A673 (cell line): ENCODE results near the gene KRT2. TPM values are rescaled to one million over a fixed set of nuclear protein-coding genes. Genes with fewer than 3 reads are reported as not detected.

Source experiments
- BruUV-seq: library from RNA; stranded (reverse); fragments of 400-500 nt; replicated peaks from 2 replicates; lab custom pipeline; 2021; lab: Mats Ljungman, UMichigan
- CTCF ChIA-PET: fragments of 300-600 bp; sonication (Branson Sonifier 250); formaldehyde crosslinking; loops from one replicate; lab custom pipeline; 2022; ENCODE audit warnings: antibody characterized with exemption; lab: Charles Lee
- POLR2A ChIA-PET: fragments of 300-600 bp; sonication (Branson Sonifier 250); formaldehyde crosslinking; loops from one replicate; lab custom pipeline; 2022; ENCODE audit warnings: antibody characterized with exemption; ENCODE audit not compliant: low non-redundant PET; lab: Charles Lee
- DNase-seq: peaks from one replicate; pipeline ENCODE4 v3.0.0-alpha.2; 2015; ENCODE audit warnings: low spot score
- H3K27ac ChIP-seq: fragments of 200-600 bp; sonication (generic); 2 replicates; pipeline ENCODE4 v1.5.1; 2016; ENCODE audit warnings: mixed run types, low read depth, mild to moderate bottlenecking, mixed read lengths, antibody characterized with exemption, low read length; ENCODE audit not compliant: poor library complexity, severe bottlenecking
- H3K27me3 ChIP-seq: fragments of 200-600 bp; sonication (generic); replicated peaks from 2 replicates; pipeline ENCODE4 v1.6.1; 2017; ENCODE audit warnings: mixed run types, low read depth, mild to moderate bottlenecking, mixed read lengths, antibody characterized with exemption, low read length; ENCODE audit not compliant: insufficient read depth, poor library complexity
- H3K36me3 ChIP-seq: fragments of 200-600 bp; sonication (generic); 2 replicates; pipeline ENCODE4 v1.6.1; 2016; ENCODE audit warnings: mixed run types, mild to moderate bottlenecking, mixed read lengths, antibody characterized with exemption, low read length; ENCODE audit not compliant: insufficient read depth, poor library complexity, severe bottlenecking
- H3K4me1 ChIP-seq: fragments of 200-600 bp; sonication (generic); 2 replicates; pipeline ENCODE4 v1.6.1; 2017; ENCODE audit warnings: mixed run types, mild to moderate bottlenecking, mixed read lengths, antibody characterized with exemption, low read length; ENCODE audit not compliant: insufficient read depth, poor library complexity, severe bottlenecking
- H3K4me3 ChIP-seq: fragments of 200-600 bp; sonication (generic); 2 replicates; pipeline ENCODE4 v1.5.1; 2016; ENCODE audit warnings: low read depth, mixed run types, mild to moderate bottlenecking, mixed read lengths, low read length; ENCODE audit not compliant: poor library complexity, severe bottlenecking
- H3K9me3 ChIP-seq: fragments of 200-600 bp; sonication (generic); 2 replicates; pipeline ENCODE4 v1.6.1; 2016; ENCODE audit warnings: mixed run types, low read depth, mild to moderate bottlenecking, mixed read lengths, antibody characterized with exemption, low read length; ENCODE audit not compliant: poor library complexity, severe bottlenecking
- CTCF ChIP-seq: fragments of 300-800, 200-600 bp; sonication (generic); conservative IDR thresholded peaks from 2 replicates; pipeline ENCODE4 v1.5.1; 2017; ENCODE audit warnings: low read depth, mild to moderate bottlenecking, antibody characterized with exemption, low read length, moderate library complexity, mixed read lengths
- EZH2 ChIP-seq: fragments of 200-600 bp; sonication (generic); IDR thresholded peaks from 2 replicates; pipeline ENCODE4 v1.6.1; 2017; ENCODE audit warnings: borderline replicate concordance, low read depth, mild to moderate bottlenecking, mixed read lengths, antibody characterized with exemption, low read length; ENCODE audit not compliant: poor library complexity, severe bottlenecking
- intact Hi-C: fragments of 100-400 bp; cut with micrococcal nuclease; formaldehyde crosslinking; loops from one replicate; pipeline ENCODE4 v1.10.0; 2022; ENCODE audit not compliant: unreplicated experiment
- total RNA-seq: library from RNA; stranded (reverse); gene quantifications from 2 replicates; pipeline ENCODE4 v1.2.3, GENCODE V29; 2021

KRT2 gene
- total RNA-seq, 1 experiment from 2014 or later = not detected

- no peak for DNase-seq
- Histone ChIP-seq H3K4me1 (no peaks in the 10 kb centered on the region), H3K9me3 (no peaks in the 10 kb centered on the region), H3K36me3 (no peaks in the 10 kb centered on the region), H3K27me3 (no peaks in the 10 kb centered on the region), H3K4me3 (no peak overlapping the region), H3K27ac (no peak overlapping the region)
- no TSS peak for BruUV-seq
- intact Hi-C loops = no loop called here
- TF ChIP-seq CTCF = no peak
- no peak for TF ChIP-seq EZH2
- POLR2A ChIA-PET = no interaction called here
- CTCF ChIA-PET = no interaction called here
These were observed 41.2 kb upstream of the KRT2 start for GRCh38 chr12:52693261-52693660.

- H3K4me3 ChIP-seq = no peak overlapping the region
- no TSS peak for BruUV-seq
- no peaks in the 10 kb centered on the region for H3K4me1 ChIP-seq
- DNase-seq = no peak
- intact Hi-C loops = no loop called here
- CTCF ChIA-PET = no interaction called here
- TF ChIP-seq CTCF (no peak), EZH2 (no peak)
- no peaks in the 10 kb centered on the region for H3K9me3 ChIP-seq
- H3K27ac ChIP-seq = no peak overlapping the region
- POLR2A ChIA-PET = no interaction called here
- no peaks in the 10 kb centered on the region for H3K27me3 ChIP-seq
- H3K36me3 ChIP-seq = no peaks in the 10 kb centered on the region
These were observed 40.2 kb upstream of the KRT2 start for GRCh38 chr12:52692254-52692653.

- CTCF ChIA-PET = no interaction called here
- TF ChIP-seq EZH2 (no peak), CTCF (no peak)
- H3K4me1 ChIP-seq = no peaks in the 10 kb centered on the region
- no peak for DNase-seq
- POLR2A ChIA-PET = no interaction called here
- H3K27me3 ChIP-seq = no peaks in the 10 kb centered on the region
- no peaks in the 10 kb centered on the region for H3K36me3 ChIP-seq
- H3K27ac ChIP-seq = no peak overlapping the region
- H3K4me3 ChIP-seq = no peak overlapping the region
- H3K9me3 ChIP-seq = no peaks in the 10 kb centered on the region
- intact Hi-C loops = no loop called here
- BruUV-seq = no TSS peak
These were observed 39.8 kb upstream of the KRT2 start for GRCh38 chr12:52691841-52692150.
